ENCODE results near the gene RORC. TPM values are rescaled to one million over a fixed set of nuclear protein-coding genes. Genes with fewer than 3 reads are reported as not detected.
"Not testable (repeated sequence)": the region's sequence is repeated elsewhere in the genome, so short reads cannot be mapped to it uniquely, and the experiment has no call there.

The RORC gene
- total and polyA plus RNA-seq, 2 experiments from 2014 or later = not detected

- Histone ChIP-seq H3K27ac (no peak overlapping the region), H3K27me3 (no peaks in the 10 kb centered on the region), H3K9me3 (ENCODE audit: low read depth) (no peaks in the 10 kb centered on the region), H3K4me3 (no peak overlapping the region), H3K36me3 (peaks cover 5% of the 10 kb centered on the region), H3K4me1 (ENCODE audit: low read depth) (no peaks in the 10 kb centered on the region)
- peak in 1 of 2 donors; percentile 14 for DNase-seq (ENCODE audit: low read depth in 1 of 2, low spot score in 1 of 2)
- no peak for TF ChIP-seq CTCF (IDR thresholded peaks at IDR 0.05; ENCODE audit: low read depth, low read length)
These were observed 57.9 kb downstream of the RORC start for GRCh38 chr1:151773702-151774101.

- H3K27me3 ChIP-seq; H3K9me3 ChIP-seq (ENCODE audit: low read depth); H3K4me3 ChIP-seq; DNase-seq (ENCODE audit: low read depth in 1 of 2, low spot score in 1 of 2); H3K36me3 ChIP-seq; H3K4me1 ChIP-seq (ENCODE audit: low read depth); H3K27ac ChIP-seq: not testable (repeated sequence)
These were observed 62.3 kb downstream of the RORC start for GRCh38 chr1:151769270-151769669.

- not testable (repeated sequence) for H3K27me3 ChIP-seq
- peak in 1 of 2 donors; percentile 1 for DNase-seq (ENCODE audit: low read depth in 1 of 2, low spot score in 1 of 2)
These were observed 63.1 kb downstream of the RORC start for GRCh38 chr1:151768351-151769066.

DNA sequence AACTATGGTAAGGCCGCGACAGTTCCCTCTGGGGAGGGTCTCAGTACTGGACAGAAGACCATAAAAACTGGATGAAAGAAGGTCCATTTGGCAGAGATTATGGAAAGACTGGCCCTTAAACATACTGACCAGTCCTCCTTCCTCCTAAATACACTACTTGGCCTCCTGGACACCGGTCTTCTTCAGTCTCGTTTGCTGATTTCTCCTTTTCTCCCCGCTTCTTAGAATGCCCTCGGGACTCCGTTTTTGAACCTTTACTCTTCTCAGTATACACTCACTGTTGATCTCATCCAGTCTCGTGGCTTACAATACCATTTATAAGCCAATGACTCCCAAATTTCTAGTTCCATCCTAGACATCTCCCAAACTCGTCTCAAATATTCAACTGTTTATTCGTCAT is 67.6 kb downstream of the RORC start:
- no peak for TF ChIP-seq CTCF (IDR thresholded peaks at IDR 0.05; ENCODE audit: low read depth, low read length)
- Histone ChIP-seq H3K4me3 (peak overlapping the region; percentile 83), H3K27ac (peak overlapping the region; percentile 90), H3K4me1 (ENCODE audit: low read depth) (peaks cover 5% of the 10 kb centered on the region), H3K27me3 (no peaks in the 10 kb centered on the region), H3K36me3 (peaks cover 16% of the 10 kb centered on the region), H3K9me3 (ENCODE audit: low read depth) (no peaks in the 10 kb centered on the region)
- peak in 1 of 2 donors; percentile 2 for DNase-seq (ENCODE audit: low read depth in 1 of 2, low spot score in 1 of 2)

More at GRCh38 chr1:151768351-151769066, 63.1 kb downstream of the RORC start:
- H3K36me3 ChIP-seq; H3K27ac ChIP-seq; H3K4me3 ChIP-seq; H3K4me1 ChIP-seq (ENCODE audit: low read depth); H3K9me3 ChIP-seq (ENCODE audit: low read depth): not testable (repeated sequence)

GRCh38 chr1:151762941-151763921 is 68.4 kb downstream of the RORC start, which contains the start of gene MRPL9:
Gene MRPL9 (minus strand): TSS chr1:151763496. CDS start chr1:151763479, 17 bp downstream.
- Histone ChIP-seq H3K36me3 (peaks cover 16% of the 10 kb centered on the region), H3K9me3 (ENCODE audit: low read depth) (no peaks in the 10 kb centered on the region), H3K4me3 (peak within 1 kb of the TSS; percentile 83), H3K4me1 (ENCODE audit: low read depth) (peaks cover 5% of the 10 kb centered on the region), H3K27ac (peak within 1 kb of the TSS; percentile 90), H3K27me3 (no peaks in the 10 kb centered on the region)
- peak; percentile 86 to 88 for DNase-seq (ENCODE audit: low read depth in 1 of 2, low spot score in 1 of 2)
- TF ChIP-seq CTCF (IDR thresholded peaks at IDR 0.05; ENCODE audit: low read depth, low read length) = no peak

DNA sequence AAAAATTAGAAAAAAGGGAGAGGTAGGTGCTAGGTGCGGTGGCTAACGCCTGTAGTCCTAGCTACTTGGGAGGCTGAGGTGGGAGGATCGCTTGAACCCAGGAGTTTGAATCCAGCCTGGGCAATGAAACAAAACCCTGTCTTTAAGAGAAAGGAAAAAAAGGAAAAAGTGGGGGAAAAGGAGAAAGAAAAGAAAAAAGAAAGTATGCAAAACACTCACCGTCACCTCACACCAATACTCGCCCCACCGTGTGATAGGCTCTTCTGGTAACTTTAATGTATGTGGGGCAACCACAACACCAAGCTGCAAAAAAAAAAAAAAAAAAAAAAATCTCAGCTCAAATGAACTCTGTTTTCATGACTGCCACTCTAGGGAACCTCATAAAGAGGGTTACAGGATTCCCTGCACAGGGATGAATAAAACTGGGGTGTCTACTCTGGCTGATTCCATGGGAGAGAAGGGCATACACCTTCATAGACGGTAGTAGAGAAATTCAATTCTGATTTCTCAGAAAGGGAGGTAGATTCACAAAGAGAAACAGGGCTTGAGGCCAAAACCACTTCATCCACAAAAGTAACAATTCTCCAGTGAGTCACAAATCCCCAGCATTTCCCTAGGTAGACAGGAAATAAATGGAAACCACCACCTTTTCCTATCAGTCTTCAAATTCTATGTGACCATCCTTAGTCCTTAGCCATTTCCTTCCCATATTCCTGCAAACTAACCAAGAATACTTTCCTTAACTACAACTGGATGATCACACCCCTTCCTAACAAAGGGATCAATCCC is 70.8 kb downstream of the RORC start:
- Histone ChIP-seq H3K27me3 (no peaks in the 10 kb centered on the region), H3K4me3 (no peak overlapping the region), H3K27ac (no peak overlapping the region), H3K9me3 (ENCODE audit: low read depth) (no peaks in the 10 kb centered on the region), H3K4me1 (ENCODE audit: low read depth) (peaks cover 5% of the 10 kb centered on the region), H3K36me3 (peaks cover 16% of the 10 kb centered on the region)
- no peak for DNase-seq (ENCODE audit: low read depth in 1 of 2, low spot score in 1 of 2)
- TF ChIP-seq CTCF (IDR thresholded peaks at IDR 0.05; ENCODE audit: low read depth, low read length) = no peak
